T follicular helper cell (primary cell): ENCODE measurements around the gene LMNB1.
"Not testable (repeated sequence)": the region's sequence is repeated elsewhere in the genome, so short reads cannot be mapped to it uniquely, and the experiment has no call there.

Experiments
- DNase-seq: peaks from one replicate; pipeline ENCODE4 v3.0.0-alpha.2; 2020; ENCODE audit warnings: low read depth

LMNB1 gene

GRCh38 chr5:126778675-126779403 is 1.9 kb downstream of the LMNB1 start:
- no peak for DNase-seq

- peak; percentile 31 for DNase-seq
Observed at GRCh38 chr5:126780165-126780827, 3.4 kb downstream of the LMNB1 start.

- not testable (repeated sequence) for DNase-seq
Observed at GRCh38 chr5:126788409-126788808, 11.5 kb downstream of the LMNB1 start.

- no peak for DNase-seq
Observed at GRCh38 chr5:126793097-126793496, 16.2 kb downstream of the LMNB1 start.

- DNase-seq = not testable (repeated sequence)
Observed at GRCh38 chr5:126793648-126794047, 16.7 kb downstream of the LMNB1 start.

- no peak for DNase-seq
Observed at GRCh38 chr5:126794157-126794828, 17.4 kb downstream of the LMNB1 start.

GRCh38 chr5:126799780-126800179 is 22.8 kb downstream of the LMNB1 start:
- DNase-seq = no peak

GRCh38 chr5:126801174-126801991 is 24.4 kb downstream of the LMNB1 start:
- no peak for DNase-seq

GRCh38 chr5:126801992-126802294 is 25.0 kb downstream of the LMNB1 start:
- DNase-seq = no peak

- no peak for DNase-seq
Observed at GRCh38 chr5:126805063-126805462, 28.1 kb downstream of the LMNB1 start.

GRCh38 chr5:126808521-126808988 is 31.6 kb downstream of the LMNB1 start:
- no peak for DNase-seq

GRCh38 chr5:126809916-126810315 is 33.0 kb downstream of the LMNB1 start:
- DNase-seq = no peak

- DNase-seq = no peak
Observed at GRCh38 chr5:126810596-126811380, 33.9 kb downstream of the LMNB1 start.

- DNase-seq = peak; percentile 6
Observed at GRCh38 chr5:126811515-126812198, 34.7 kb downstream of the LMNB1 start.

- no peak for DNase-seq
Observed at GRCh38 chr5:126812199-126812570, 35.2 kb downstream of the LMNB1 start.

- DNase-seq = not testable (repeated sequence)
Observed at GRCh38 chr5:126813799-126814198, 36.9 kb downstream of the LMNB1 start.

- no peak for DNase-seq
Observed at GRCh38 chr5:126814721-126815404, 37.9 kb downstream of the LMNB1 start.

- no peak for DNase-seq
Observed at GRCh38 chr5:126816649-126817048, 39.7 kb downstream of the LMNB1 start.

- DNase-seq = no peak
Observed at GRCh38 chr5:126818736-126819135, 41.8 kb downstream of the LMNB1 start.

- DNase-seq = no peak
Observed at GRCh38 chr5:126819253-126819652, 42.3 kb downstream of the LMNB1 start.
